ACC112 (cell line): Measurements from ENCODE around the gene ADO.

Experiments
- H2AFZ ChIP-seq: fragments of 200-600 bp; sonication (generic); one replicate; pipeline ENCODE4 v1.6.0; 2017; ENCODE audit warnings: antibody characterized with exemption, low read length; ENCODE audit not compliant: unreplicated experiment
- H3K27ac ChIP-seq: fragments of 200-600 bp; sonication (generic); 2 replicates; pipeline ENCODE4 v1.5.1; 2014; ENCODE audit warnings: low read depth, mild to moderate bottlenecking, antibody characterized with exemption, low read length, moderate library complexity
- H3K27me3 ChIP-seq: fragments of 200-600 bp; sonication (generic); 2 replicates; pipeline ENCODE4 v1.6.1; 2014; ENCODE audit warnings: mild to moderate bottlenecking, antibody characterized with exemption, low read length, moderate library complexity, mixed read lengths; ENCODE audit not compliant: insufficient read depth
- H3K36me3 ChIP-seq: fragments of 200-600 bp; sonication (generic); 2 replicates; pipeline ENCODE4 v1.6.1; 2016; ENCODE audit warnings: mild to moderate bottlenecking, antibody characterized with exemption, low read length, moderate library complexity, mixed read lengths; ENCODE audit not compliant: insufficient read depth
- H3K4me1 ChIP-seq: fragments of 200-600 bp; sonication (generic); one replicate; pipeline ENCODE4 v1.6.1; 2016; ENCODE audit warnings: low read length, mixed read lengths; ENCODE audit not compliant: insufficient read depth, unreplicated experiment, control insufficient read depth
- H3K4me3 ChIP-seq: fragments of 200-600 bp; sonication (generic); 2 replicates; pipeline ENCODE4 v1.5.1; 2014; ENCODE audit warnings: mild to moderate bottlenecking, low read depth, low read length
- H3K79me2 ChIP-seq: fragments of 200-600 bp; sonication (generic); one replicate; pipeline ENCODE4 v1.6.0; 2016; ENCODE audit warnings: low read length; ENCODE audit not compliant: control insufficient read depth, unreplicated experiment, insufficient read depth

Gene ADO

DNA sequence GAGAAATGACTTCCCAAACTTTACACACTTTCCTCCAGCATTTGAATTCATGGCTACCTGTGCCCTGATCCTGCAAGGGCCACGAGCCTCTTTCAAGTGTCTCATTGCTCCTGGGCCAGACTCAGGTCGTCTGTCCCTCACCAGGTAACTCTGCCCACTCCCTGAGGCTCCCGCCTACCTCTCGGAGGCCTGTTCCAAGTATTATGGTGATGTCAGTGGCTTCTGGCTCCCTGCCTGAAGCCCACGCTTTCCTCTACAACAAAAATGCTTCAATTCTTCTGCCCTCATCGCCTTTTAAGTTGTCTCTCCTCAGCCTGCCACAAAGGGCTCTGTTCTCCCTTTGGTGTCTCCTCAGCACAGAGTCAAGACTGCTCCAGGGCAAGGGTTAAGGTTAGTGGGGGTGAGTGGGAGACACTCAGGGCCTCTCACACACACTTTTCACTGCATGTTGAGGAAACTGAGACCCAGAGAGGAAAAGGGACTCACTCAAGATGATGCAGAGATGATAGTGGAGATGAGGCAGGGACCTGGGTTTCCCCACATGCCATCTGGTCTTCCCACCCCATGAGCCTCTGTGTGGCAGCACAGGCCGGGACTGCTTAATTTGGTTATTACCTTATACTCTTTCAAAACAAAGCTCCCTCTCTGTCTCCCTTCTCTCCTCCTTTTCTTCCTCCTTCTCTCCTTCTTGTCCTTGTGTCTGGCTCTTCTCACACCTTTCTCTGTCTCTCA lies 39.9 kb downstream of the ADO start:
- Histone ChIP-seq H3K4me3 (no peak overlapping the region), H3K27me3 (peaks cover 60% of the 10 kb centered on the region), H3K27ac (no peak overlapping the region), H3K79me2 (no peaks in the 10 kb centered on the region), H3K4me1 (no peaks in the 10 kb centered on the region), H3K36me3 (no peaks in the 10 kb centered on the region), H2AFZ (no peak overlapping the region)

DNA sequence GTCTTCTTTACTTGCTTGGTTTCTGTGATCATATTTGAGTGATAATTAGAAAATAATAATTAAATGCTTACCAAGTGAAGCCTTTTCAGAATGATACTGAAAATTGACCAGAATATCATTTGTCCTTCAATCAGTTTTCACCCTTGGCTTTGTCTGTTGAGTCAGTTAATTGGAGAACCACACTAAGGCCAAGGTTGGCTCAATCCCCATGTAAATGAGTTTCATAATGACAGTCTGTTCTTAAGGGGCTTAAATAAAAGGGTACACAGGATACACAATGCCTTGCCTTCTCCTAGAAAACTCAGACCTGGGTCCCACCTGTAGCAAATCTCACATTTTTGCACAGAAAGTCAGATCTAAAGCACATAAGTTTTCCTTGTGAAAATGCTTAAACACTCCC lies 42.9 kb downstream of the ADO start:
- peaks cover 45% of the 10 kb centered on the region for H3K27me3 ChIP-seq
- H2AFZ ChIP-seq, result no peak overlapping the region
- H3K79me2 ChIP-seq, result no peaks in the 10 kb centered on the region
- H3K27ac ChIP-seq, result no peak overlapping the region
- H3K36me3 ChIP-seq, result no peaks in the 10 kb centered on the region
- H3K4me1 ChIP-seq, result no peaks in the 10 kb centered on the region
- no peak overlapping the region for H3K4me3 ChIP-seq

DNA sequence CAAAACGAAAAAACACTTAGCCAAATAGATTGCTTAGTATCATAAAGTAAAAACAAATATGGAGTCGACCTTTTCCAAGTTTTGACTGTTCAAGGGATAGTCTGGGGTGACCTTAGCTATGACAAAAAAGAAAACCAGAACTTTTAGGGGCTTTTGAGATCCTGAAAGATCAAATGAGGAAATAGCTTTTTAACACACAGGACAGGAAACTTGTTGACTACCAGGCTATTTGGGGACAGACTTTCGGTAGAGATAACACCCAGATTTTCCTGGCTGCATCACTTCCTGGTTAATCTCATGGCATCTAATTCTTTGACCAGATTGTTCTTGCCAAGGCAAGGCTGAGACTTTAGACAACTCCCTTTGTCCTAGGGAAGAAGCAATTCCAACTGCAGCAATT lies 46.1 kb downstream of the ADO start:
- Histone ChIP-seq H3K27ac (no peak overlapping the region), H3K27me3 (peaks cover 21% of the 10 kb centered on the region), H3K79me2 (no peaks in the 10 kb centered on the region), H3K4me1 (no peaks in the 10 kb centered on the region), H3K4me3 (no peak overlapping the region), H2AFZ (no peak overlapping the region), H3K36me3 (no peaks in the 10 kb centered on the region)

DNA sequence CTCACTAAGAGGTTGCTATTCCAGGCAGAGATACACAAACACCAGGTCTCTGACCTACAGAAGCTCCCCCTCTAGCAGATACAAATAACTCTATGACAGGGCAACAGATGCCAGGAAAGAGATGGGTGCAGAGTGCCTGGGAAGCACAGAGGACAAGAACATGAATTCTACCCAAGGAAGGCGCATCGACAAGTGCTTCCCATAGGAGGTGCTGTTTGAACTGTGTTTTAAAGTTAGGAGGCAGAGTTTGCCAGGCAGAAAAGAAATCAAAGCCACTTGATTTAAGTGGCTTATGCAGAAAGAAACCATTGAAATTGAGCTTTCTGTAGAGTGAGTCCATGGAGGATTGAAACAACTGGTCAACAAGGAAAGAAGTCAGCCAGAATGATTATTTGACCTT lies 46.9 kb downstream of the ADO start:
- Histone ChIP-seq H3K36me3 (no peaks in the 10 kb centered on the region), H3K79me2 (no peaks in the 10 kb centered on the region), H3K27me3 (peaks cover 15% of the 10 kb centered on the region), H2AFZ (no peak overlapping the region), H3K27ac (no peak overlapping the region), H3K4me1 (no peaks in the 10 kb centered on the region), H3K4me3 (no peak overlapping the region)

DNA sequence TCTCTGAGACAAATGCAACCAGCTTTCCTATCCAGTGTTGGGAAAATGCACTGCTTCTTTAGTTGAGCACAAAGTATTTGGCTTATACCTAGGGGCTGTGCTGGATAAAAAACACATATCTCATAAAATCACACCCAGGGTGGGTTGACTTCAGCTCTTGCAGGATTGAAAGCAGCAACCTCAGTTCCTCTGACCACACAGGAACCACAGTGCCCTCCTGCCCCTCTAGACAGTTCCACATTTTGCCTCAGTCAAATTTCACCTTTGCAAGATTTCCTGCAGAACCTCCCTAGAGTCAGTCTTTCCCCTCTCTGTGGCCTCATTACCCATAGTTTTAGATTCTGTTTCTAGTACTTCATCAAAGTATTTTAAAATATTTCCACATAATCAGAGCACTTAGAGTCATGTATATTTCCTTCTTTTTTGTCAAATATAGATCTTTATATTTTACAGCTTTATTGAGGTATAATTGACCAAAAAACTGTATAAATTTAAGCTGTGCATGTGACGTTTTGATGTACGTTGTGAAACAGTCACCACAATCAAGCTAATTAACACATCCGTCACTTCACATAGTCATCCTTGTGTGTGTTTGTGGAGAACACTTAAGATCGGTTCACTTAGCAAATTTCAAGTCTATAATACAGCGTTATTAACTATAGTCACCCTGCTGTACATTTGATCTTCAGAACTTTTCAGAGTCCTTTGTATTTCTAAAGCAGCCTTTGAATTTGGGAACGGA lies 48.6 kb downstream of the ADO start:
- Histone ChIP-seq H3K27me3 (no peaks in the 10 kb centered on the region), H3K4me1 (peaks cover under 1% of the 10 kb centered on the region), H2AFZ (no peak overlapping the region), H3K36me3 (no peaks in the 10 kb centered on the region), H3K4me3 (no peak overlapping the region), H3K27ac (no peak overlapping the region), H3K79me2 (no peaks in the 10 kb centered on the region)

DNA sequence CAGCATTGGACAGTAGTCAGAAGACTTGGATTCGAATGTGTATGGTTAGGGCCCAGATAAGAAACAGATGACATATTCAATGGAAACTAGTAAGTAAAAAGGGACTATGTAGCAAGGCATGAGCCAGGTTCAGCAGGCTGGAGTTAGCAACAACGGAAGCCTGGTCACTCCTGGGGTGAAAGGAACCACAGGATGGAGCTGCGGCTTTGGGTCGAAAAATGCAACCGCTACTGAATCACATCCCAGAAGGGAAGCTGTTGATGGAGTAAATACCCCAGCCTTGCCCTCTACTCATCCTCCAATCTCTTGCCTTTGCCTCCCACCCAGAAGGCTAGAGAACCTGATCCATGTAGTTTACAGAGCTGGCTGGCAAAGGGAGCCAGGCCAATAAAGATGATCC lies 49.2 kb downstream of the ADO start:
- no peaks in the 10 kb centered on the region for H3K27me3 ChIP-seq
- no peak overlapping the region for H3K4me3 ChIP-seq
- no peak overlapping the region for H3K27ac ChIP-seq
- H3K36me3 ChIP-seq, result no peaks in the 10 kb centered on the region
- peaks cover 6% of the 10 kb centered on the region for H3K4me1 ChIP-seq
- H3K79me2 ChIP-seq, result no peaks in the 10 kb centered on the region
- H2AFZ ChIP-seq, result no peak overlapping the region

DNA sequence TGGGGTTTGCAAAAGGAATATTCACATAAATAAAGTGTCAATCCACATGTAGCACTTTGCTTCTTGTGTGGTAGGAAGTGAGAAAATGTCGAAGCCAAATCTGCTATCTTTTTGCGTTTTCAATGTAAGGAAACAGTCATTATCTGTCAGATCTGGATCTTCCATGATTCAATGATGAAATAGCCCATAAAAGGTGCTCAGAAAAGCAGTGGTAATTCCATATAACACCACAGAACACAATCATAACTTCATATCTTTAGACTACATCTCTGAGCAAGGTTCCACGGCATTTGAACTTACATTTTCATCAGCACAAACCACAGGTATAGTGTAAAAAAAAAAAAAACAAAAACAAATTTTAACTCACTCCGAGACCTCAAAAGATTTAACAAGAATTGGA lies 51.5 kb downstream of the ADO start:
- Histone ChIP-seq H3K36me3 (no peaks in the 10 kb centered on the region), H2AFZ (no peak overlapping the region), H3K4me3 (no peak overlapping the region), H3K27me3 (no peaks in the 10 kb centered on the region), H3K4me1 (peaks cover 12% of the 10 kb centered on the region), H3K79me2 (no peaks in the 10 kb centered on the region), H3K27ac (no peak overlapping the region)
